Loucy (cell line): Measurements from ENCODE around the gene ENPEP.
"Not testable (repeated sequence)": the region's sequence is repeated elsewhere in the genome, so short reads cannot be mapped to it uniquely, and the experiment has no call there.

Experiments
- H2AFZ ChIP-seq: fragments of 200-600 bp; sonication (generic); 2 replicates; pipeline ENCODE4 v1.6.0; 2016; ENCODE audit warnings: antibody characterized with exemption, mild to moderate bottlenecking, low read length, moderate library complexity
- H3F3A ChIP-seq: fragments of 200-600 bp; 2 replicates; pipeline ENCODE4 v1.6.0; 2016; ENCODE audit warnings: antibody characterized with exemption, low read depth, mild to moderate bottlenecking
- H3K27me3 ChIP-seq: fragments of 200-600 bp; sonication (generic); 2 replicates; pipeline ENCODE4 v1.6.1; 2014; ENCODE audit warnings: low read length, mild to moderate bottlenecking; ENCODE audit not compliant: insufficient read depth, poor library complexity, severe bottlenecking
- H3K36me3 ChIP-seq: fragments of 200-600 bp; sonication (generic); 2 replicates; pipeline ENCODE4 v1.6.1; 2016; ENCODE audit warnings: low read length; ENCODE audit not compliant: insufficient read depth
- H3K4me1 ChIP-seq: fragments of 200-600 bp; sonication (generic); 2 replicates; pipeline ENCODE4 v1.5.1; 2014; ENCODE audit warnings: low read length, mild to moderate bottlenecking; ENCODE audit not compliant: insufficient read depth, poor library complexity, severe bottlenecking
- H3K4me2 ChIP-seq: fragments of 200-600 bp; sonication (generic); 2 replicates; pipeline ENCODE4 v1.6.0; 2014; ENCODE audit warnings: antibody characterized with exemption, low read length, low read depth, mild to moderate bottlenecking; ENCODE audit not compliant: poor library complexity, severe bottlenecking
- H3K4me3 ChIP-seq: fragments of 200-600 bp; sonication (generic); 2 replicates; pipeline ENCODE4 v1.5.1; 2014; ENCODE audit warnings: low read length, mild to moderate bottlenecking, mixed read lengths; ENCODE audit not compliant: poor library complexity, severe bottlenecking
- H3K79me2 ChIP-seq: fragments of 200-600 bp; sonication (generic); 2 replicates; pipeline ENCODE4 v1.6.1; 2014; ENCODE audit warnings: low read length; ENCODE audit not compliant: insufficient read depth
- H3K9ac ChIP-seq: fragments of 200-600 bp; sonication (generic); 2 replicates; pipeline ENCODE4 v1.6.0; 2014; ENCODE audit warnings: mild to moderate bottlenecking, low read depth, low read length, moderate library complexity; ENCODE audit not compliant: poor library complexity, severe bottlenecking
- H3K9me2 ChIP-seq: fragments of 200-600 bp; sonication (generic); replicated peaks from 2 replicates; pipeline ENCODE4 v1.6.1; 2016; ENCODE audit warnings: low read depth, low read length, mixed read lengths
- H3K9me3 ChIP-seq: fragments of 200-600 bp; sonication (generic); 2 replicates; pipeline ENCODE4 v1.6.1; 2014; ENCODE audit warnings: mild to moderate bottlenecking, antibody characterized with exemption, low read length, low read depth; ENCODE audit not compliant: insufficient read depth
- H4K20me1 ChIP-seq: fragments of 200-600 bp; sonication (generic); 2 replicates; pipeline ENCODE4 v1.6.0; 2014; ENCODE audit warnings: antibody characterized with exemption, low read length, mild to moderate bottlenecking; ENCODE audit not compliant: insufficient read depth, poor library complexity, severe bottlenecking
- CTCF ChIP-seq: fragments of 200-600 bp; sonication (generic); conservative IDR thresholded peaks from 2 replicates; pipeline ENCODE4 v1.5.1; 2014; ENCODE audit warnings: mild to moderate bottlenecking, antibody characterized with exemption, low read length
- EZH2phosphoT487 ChIP-seq: fragments of 200-600 bp; IDR thresholded peaks from 2 replicates; pipeline ENCODE4 v1.6.1; 2018; ENCODE audit warnings: antibody characterized with exemption, mild to moderate bottlenecking, moderate library complexity, borderline replicate concordance

ENPEP gene

GRCh38 chr4:110475881-110476818, at the start of gene ENPEP:
Gene ENPEP, plus strand, starts transcription at chr4:110476155. Its CDS starts 260 bp downstream, at chr4:110476415.
- TF ChIP-seq CTCF, result no peak
- TF ChIP-seq EZH2phosphoT487, result no peak
- Histone ChIP-seq H3K4me3 (no peak within 1 kb of the TSS), H4K20me1 (no peaks in the 10 kb centered on the region)

GRCh38 chr4:110431805-110432204, 44.1 kb upstream of the ENPEP start:
- not testable (repeated sequence) for H3K9me2 ChIP-seq, H2AFZ ChIP-seq, H3K4me3 ChIP-seq, H3K27me3 ChIP-seq, H3F3A ChIP-seq, H3K36me3 ChIP-seq, H3K9ac ChIP-seq, H4K20me1 ChIP-seq, H3K4me2 ChIP-seq, H3K4me1 ChIP-seq, H3K9me3 ChIP-seq, H3K79me2 ChIP-seq

More at GRCh38 chr4:110475881-110476818, at the start of gene ENPEP:
- Histone ChIP-seq H3K27me3 (no peaks in the 10 kb centered on the region), H3F3A (no peaks in the 10 kb centered on the region), H3K9ac (no peak within 1 kb of the TSS), H3K9me3 (no peaks in the 10 kb centered on the region), H3K9me2 (no peaks in the 10 kb centered on the region), H2AFZ (0 out of 2 replicates have a peak within 1 kb of the TSS, but pooled peaks have one; percentile 59), H3K4me2 (no peak within 1 kb of the TSS), H3K79me2 (no peaks in the 10 kb centered on the region), H3K4me1 (no peaks in the 10 kb centered on the region), H3K36me3 (no peaks in the 10 kb centered on the region)

GRCh38 chr4:110437292-110437691, 38.7 kb upstream of the ENPEP start:
- H3K9ac ChIP-seq, H3K27me3 ChIP-seq, H3K36me3 ChIP-seq, H2AFZ ChIP-seq, H3K4me3 ChIP-seq, H3K79me2 ChIP-seq, H3K9me2 ChIP-seq, H3K4me1 ChIP-seq, H3F3A ChIP-seq, H3K4me2 ChIP-seq, H3K9me3 ChIP-seq, H4K20me1 ChIP-seq: not testable (repeated sequence)

GRCh38 chr4:110439209-110439608, 36.7 kb upstream of the ENPEP start:
- not testable (repeated sequence) for H3K4me1 ChIP-seq, H3K36me3 ChIP-seq, H3K9me3 ChIP-seq, H4K20me1 ChIP-seq, H3K4me2 ChIP-seq, H3K79me2 ChIP-seq, H3F3A ChIP-seq, H3K27me3 ChIP-seq, H3K9ac ChIP-seq, H3K9me2 ChIP-seq, H2AFZ ChIP-seq, H3K4me3 ChIP-seq
